ENCODE data around the gene ST6GALNAC6. TPM values are rescaled to one million over a fixed set of nuclear protein-coding genes. Genes with fewer than 3 reads are reported as not detected.
A peak's percentile ranks its signal among the peaks of the same experiment; 100 is the strongest.

ST6GALNAC6 gene
- total RNA-seq, 4 donors from 2014 or later, result 37.7 to 133 (median 111) TPM

DNA sequence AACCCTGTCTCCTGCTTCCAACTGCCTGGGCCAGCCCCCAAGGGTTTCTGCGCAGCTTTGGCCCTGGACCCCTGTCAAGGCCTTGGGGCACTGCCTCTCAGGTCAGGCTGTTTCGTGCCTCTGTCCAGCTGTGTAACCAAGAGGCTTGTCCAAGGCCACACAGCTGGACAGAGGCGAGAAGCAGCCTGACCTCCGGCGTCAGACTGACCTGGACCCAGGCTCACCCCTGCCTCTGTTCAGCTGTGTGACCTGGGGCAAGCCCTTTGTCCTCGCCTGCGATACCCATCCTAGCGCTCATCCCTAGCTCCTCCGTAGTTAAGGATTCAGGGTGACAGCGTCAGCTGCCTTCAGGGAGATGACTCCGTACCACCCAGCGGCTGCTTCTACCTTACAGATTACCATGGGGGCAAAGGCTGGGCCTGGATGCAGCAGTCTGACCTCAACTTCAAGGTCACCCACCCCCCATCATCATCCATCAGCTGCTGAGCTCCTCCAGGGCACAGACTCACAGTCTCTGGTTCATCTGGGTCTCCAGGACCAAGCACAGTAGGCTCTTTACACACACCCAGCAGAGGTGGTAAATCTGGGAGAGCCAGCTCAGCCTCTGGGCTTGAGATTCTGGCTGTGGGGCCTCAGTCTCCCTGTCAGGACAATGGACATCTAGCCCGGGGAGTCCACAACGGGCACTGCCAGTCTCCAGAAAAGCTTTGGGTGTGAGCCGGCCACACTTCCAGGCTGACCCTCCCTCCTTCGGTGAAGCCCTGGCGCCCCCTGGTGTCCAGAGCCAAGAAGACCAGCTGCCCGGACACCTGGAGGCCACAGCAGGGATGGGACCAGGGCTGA, 29.9 kb downstream of the ST6GALNAC6 start:
- Histone ChIP-seq H3K9me3 (no peaks in the 10 kb centered on the region), H3K4me1 (peaks cover 0 to 9% of the 10 kb centered on the region in 2 donors), H3K36me3 (no peaks in the 10 kb centered on the region), H3K27me3 (no peaks in the 10 kb centered on the region), H3K4me3 (no peak overlapping the region), H3K27ac (peak overlapping the region; percentile 16 to 60)
- intact Hi-C loops (cut with DNase I; ENCODE audit: low total_unique reads), result loop anchor here (5.0 kb wide), 1 partner anchor 132 kb away; the partner anchor contains the start of gene TOR2A
- no peak for TF ChIP-seq POLR2A (IDR thresholded peaks at IDR 0.05)
- TF ChIP-seq, protein P1, sequence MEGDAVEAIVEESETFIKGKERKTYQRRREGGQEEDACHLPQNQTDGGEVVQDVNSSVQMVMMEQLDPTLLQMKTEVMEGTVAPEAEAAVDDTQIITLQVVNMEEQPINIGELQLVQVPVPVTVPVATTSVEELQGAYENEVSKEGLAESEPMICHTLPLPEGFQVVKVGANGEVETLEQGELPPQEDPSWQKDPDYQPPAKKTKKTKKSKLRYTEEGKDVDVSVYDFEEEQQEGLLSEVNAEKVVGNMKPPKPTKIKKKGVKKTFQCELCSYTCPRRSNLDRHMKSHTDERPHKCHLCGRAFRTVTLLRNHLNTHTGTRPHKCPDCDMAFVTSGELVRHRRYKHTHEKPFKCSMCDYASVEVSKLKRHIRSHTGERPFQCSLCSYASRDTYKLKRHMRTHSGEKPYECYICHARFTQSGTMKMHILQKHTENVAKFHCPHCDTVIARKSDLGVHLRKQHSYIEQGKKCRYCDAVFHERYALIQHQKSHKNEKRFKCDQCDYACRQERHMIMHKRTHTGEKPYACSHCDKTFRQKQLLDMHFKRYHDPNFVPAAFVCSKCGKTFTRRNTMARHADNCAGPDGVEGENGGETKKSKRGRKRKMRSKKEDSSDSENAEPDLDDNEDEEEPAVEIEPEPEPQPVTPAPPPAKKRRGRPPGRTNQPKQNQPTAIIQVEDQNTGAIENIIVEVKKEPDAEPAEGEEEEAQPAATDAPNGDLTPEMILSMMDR (IDR thresholded peaks at IDR 0.05), result peak; percentile 82 to 99 (median 90)
- peak; percentile 90 to 92 for DNase-seq

DNA sequence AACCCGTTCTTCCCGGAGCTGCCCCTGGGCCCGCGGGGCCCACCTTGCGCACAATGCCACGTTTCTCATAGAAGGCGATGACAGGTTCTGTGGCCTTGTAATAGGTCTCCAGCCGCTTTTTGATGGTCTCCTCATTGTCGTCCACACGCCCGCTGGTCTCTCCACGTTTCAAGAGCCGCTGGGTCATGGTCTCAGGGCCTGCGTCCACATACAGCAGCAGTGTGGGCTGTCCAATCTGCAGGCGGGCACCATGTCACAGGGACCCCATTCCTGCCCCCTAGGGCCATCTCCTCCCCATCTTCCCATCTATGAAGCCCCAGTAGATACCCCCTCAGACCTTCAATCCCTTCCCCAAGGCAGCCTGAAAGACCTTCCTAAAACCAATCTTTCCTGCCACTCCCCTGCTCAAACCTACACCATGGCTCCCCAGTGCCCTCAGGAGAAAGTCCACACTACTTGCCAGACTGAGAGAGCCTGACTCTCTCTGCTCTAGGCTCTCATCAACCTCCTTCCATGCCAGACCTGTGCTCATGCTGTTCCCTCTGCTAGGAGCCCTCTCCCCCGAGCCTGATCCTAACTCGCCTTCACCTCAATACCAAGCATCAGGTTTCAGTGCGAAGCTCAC, 31.0 kb downstream of the ST6GALNAC6 start:
- DNase-seq, result no peak
- no peaks in the 10 kb centered on the region for H3K9me3 ChIP-seq
- H3K4me1 ChIP-seq, result no peaks in the 10 kb centered on the region
- TF ChIP-seq, protein P1 (IDR thresholded peaks at IDR 0.05), result no peak
- no peak for TF ChIP-seq POLR2A (IDR thresholded peaks at IDR 0.05)
- intact Hi-C loops (cut with DNase I; ENCODE audit: low total_unique reads), result loop anchor here (5.0 kb wide), 1 partner anchor 131 kb away; the partner anchor contains the start of gene TOR2A
- H3K36me3 ChIP-seq, result no peaks in the 10 kb centered on the region
- H3K4me3 ChIP-seq, result no peak overlapping the region
- H3K27me3 ChIP-seq, result no peaks in the 10 kb centered on the region
- peak overlapping the region in 1 of 2 donors; percentile 40 for H3K27ac ChIP-seq

DNA sequence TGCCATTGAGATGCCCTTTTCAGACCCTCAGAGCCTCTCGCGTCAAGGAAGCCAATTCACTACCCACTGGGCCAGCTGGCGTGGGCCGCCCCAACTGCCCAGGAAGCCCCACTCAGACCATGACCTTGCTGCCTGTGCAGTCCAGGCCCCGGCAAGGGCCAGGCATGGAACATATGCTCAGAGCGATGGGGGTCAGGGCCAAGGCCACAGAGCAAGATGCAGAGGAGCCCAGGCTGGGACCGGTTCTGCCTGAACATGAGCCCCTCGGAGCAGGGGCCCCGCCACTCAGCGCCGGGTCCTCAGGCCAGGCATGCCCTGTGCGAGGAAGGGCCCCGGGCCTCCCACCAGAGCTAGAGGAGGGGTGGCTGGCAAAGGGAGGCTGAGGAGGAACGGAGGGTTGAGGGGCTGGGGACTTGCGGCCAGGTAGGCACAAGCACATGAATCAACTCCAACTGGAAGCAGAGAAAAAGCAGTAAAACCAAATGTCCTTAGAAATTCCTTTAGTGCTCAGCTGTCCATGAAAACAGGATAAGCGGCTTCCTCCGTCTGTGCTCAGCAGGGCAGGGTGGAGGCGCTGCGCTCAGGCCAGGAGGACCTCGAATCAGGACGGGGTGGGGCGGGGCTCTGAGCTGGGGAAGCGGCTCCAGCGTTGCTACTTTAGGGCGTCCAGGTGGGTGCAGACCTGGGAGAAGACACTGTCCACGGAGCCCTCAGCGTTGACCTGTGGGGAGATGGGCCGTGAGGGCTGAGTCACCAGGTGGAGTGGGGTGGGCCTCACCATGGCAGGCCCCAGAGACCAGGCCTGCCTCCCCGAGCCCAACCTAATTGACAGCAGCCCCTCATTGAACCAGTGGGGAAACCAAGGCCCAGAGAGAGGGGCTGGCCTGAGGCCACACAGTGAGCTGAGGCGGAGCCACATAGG, 31.8 kb downstream of the ST6GALNAC6 start:
- TF ChIP-seq, protein P1 (IDR thresholded peaks at IDR 0.05), result no peak
- no peak for TF ChIP-seq POLR2A (IDR thresholded peaks at IDR 0.05)
- Histone ChIP-seq H3K27me3 (no peaks in the 10 kb centered on the region), H3K36me3 (no peaks in the 10 kb centered on the region), H3K4me3 (no peak overlapping the region), H3K27ac (peak overlapping the region; percentile 32 to 61), H3K4me1 (no peaks in the 10 kb centered on the region), H3K9me3 (no peaks in the 10 kb centered on the region)
- DNase-seq, result peak in 1 of 2 donors; percentile 54
- intact Hi-C loops (cut with DNase I; ENCODE audit: low total_unique reads), result loop anchor here (5.0 kb wide), 1 partner anchor 130 kb away; the partner anchor contains the start of gene TOR2A

DNA sequence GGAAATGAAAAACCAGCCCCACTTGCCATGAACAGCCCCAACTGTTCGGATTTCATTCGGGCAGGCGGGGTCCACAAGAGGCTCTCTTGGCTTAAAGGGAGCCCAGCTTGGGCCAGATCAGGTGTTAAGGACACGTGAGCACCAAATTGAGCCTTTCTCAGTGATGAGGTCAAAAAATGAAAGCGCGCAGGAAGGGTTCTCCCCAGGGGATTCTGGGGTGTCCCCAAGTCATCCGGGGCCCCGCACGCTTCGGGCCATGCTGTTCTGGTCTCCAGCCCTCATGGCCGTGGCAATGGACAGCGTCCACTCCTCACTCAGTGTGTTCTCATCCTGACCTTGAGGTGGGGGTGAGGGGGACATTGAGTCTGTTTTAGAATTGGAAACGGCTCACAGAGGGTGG, 32.9 kb downstream of the ST6GALNAC6 start:
- Histone ChIP-seq H3K4me1 (no peaks in the 10 kb centered on the region), H3K9me3 (no peaks in the 10 kb centered on the region), H3K27ac (no peak overlapping the region), H3K27me3 (no peaks in the 10 kb centered on the region), H3K36me3 (no peaks in the 10 kb centered on the region), H3K4me3 (no peak overlapping the region)
- TF ChIP-seq, protein P1 (IDR thresholded peaks at IDR 0.05), result no peak
- intact Hi-C loops (cut with DNase I; ENCODE audit: low total_unique reads), result loop anchor here (5.0 kb wide), 1 partner anchor 129 kb away; the partner anchor contains the start of gene TOR2A
- no peak for DNase-seq
